Medulla oblongata (tissue), 1 donor: ENCODE measurements around the gene DDX23.
"Not testable (repeated sequence)": the region's sequence is repeated elsewhere in the genome, so short reads cannot be mapped to it uniquely, and the experiment has no call there.

Experiments
- DNase-seq: peaks from one replicate; pipeline ENCODE4 v3.0.0-alpha.2; 2015; ENCODE audit errors: extremely low spot score

Gene DDX23

DNA sequence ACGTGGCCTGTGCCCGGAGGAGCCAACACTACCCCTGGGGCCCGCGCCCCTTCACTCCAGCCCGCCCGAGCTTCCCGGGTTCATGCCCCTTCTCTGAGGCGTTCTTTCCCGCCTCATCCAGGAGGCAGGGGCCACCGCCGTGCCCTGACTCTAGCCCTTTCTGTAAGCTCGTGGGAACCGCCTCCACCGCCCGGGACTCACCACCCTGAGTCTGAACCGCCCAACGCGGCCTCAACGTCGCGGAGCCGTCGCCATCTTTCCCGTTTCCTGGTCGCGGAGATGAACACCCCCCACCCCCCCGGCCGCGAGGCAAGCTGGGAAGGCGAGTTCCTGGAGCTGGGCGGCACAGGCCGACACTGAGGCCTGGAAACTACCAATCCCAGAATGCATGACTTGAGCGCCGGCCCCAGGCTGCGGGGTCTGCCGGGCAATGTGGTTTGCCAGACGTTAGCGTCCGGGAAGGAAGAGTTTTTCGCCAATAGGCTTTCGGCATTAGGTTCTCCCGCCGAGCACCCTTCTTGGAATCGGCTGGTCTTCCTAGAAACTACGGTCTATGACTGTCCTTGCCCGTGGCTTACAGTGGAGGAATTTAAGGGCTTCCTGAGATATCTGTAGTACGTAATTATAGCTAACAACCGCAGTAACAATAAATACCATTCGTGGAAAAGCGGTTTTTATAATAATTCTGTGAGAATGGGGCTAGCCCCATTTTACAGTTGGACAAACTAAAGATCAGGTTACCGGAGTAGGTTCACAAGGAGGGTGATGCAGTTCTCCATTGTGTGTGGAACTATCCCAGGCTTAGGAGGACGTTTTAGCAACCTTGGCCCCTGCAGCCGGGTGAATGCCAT, at the start of gene DDX23:
TSS of gene DDX23 (minus strand) at position 281 of the 851 bp plus-strand sequence. CDS start 6,381 bp downstream, outside the sequence.
- peak; percentile 98 for DNase-seq

- DNase-seq: no peak
Measured at GRCh38 chr12:48901278-48901677, 49.3 kb upstream of the DDX23 start.

DNA sequence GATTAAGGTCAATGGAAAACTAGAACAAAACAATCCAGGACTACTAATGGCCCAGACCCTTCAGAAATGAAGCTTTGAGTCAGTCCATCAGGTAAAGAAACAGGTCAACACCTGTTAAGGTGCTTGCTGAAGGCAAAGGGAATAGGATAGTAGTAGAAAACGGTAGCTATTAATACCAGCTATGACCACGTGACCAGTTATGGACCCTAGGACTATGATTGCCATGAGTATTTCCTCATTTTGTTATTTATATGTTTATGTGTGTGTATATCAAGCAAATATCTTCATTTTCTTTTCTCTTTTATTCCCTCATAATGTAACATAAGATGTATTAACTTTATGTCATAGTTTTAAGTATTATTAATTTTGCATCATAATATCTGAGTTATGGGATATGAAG, 47.7 kb upstream of the DDX23 start:
- no peak for DNase-seq

GRCh38 chr12:48894271-48894670, 42.3 kb upstream of the DDX23 start:
- DNase-seq: no peak

GRCh38 chr12:48890657-48891418, 38.9 kb upstream of the DDX23 start:
- DNase-seq: peak; percentile 87

GRCh38 chr12:48889679-48890078, 37.7 kb upstream of the DDX23 start:
- no peak for DNase-seq

DNA sequence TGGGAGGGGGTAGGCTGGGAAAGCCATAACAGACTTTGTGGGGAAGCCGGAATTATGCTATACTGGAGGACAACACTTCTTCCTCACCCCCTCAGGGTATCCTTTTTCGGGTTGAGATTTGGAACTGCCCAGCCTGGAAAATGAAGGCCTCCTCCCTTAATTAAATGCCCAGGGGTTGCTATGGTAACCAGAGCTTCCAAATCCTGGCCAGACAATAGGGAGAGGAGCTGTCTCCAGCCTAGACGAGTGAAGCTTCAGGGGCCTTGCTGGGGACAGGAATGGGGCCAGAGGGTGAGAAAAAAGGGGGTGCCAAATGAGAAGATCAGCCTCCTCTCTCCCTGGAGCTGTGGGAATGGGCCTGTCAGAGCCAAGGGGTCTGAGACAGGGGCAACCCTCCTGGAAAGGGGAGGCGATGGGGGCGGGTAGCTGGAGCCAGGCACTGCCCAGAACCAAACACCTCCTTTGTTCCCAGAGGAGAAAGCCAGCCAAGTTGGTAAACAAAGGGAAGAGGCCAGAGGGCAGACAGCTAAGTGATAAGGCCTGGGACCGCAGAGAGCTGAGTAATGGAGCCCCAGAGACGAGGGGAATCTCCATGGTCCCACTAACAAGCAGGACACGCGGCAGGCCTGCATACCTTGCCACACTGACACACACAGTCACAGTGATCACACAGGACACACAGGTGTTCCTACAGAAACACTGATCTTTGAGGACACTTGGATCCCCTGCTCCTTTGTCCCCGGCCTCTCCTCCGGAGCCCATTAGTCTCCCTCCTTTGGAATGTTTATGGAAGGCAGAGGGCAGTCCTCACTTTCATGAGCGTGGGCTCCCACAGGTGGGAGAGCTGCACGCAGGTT, 31.6 kb upstream of the DDX23 start:
- DNase-seq: no peak

DNA sequence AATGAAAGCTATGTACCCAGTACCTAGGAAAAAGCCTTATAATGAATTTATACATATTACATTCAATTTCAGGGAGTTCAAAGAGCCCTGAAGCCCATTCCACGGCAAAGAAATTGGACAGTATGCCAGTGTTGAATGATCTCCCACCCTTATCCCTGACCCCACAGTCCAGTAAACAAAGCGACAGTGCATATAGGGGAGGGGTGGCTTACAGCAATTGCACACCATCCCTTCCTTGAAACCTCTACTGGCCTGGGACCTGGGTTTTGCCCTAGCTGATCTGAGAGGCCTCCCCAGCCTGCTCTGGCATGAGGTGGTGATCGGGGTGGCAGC, 31.0 kb upstream of the DDX23 start:
- no peak for DNase-seq

- DNase-seq: no peak
Measured at GRCh38 chr12:48882315-48882687, 30.3 kb upstream of the DDX23 start.

DNA sequence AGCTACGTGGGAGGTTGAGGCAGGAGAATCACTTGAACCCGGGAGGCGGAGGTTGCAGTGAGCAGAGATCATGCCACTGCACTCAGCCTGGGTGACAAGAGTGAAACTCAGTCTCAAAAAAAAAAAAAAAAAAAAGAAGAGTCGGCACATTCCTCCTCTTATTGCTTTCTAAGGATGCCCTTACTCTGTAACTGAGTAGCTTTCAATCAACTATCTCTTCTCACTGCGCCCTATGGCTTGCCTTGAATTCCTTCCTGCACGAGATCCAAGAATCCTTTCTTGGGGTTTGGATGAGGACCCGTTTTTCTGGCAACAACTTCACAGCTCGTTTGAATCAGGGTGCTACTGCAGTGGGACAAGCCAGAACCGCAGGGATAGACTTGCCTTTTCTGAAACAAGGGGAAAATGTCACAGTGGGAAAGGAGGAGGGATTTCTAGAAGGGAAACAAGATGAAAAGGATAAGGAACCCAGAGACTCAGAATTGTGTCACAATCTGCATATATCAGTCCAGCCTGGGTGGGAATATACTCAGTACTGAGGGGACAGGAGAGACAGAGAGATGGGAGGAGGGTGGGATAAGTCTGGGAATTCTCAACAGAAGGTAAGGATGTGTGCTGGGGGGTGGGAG, 29.8 kb upstream of the DDX23 start:
- no peak for DNase-seq

DNA sequence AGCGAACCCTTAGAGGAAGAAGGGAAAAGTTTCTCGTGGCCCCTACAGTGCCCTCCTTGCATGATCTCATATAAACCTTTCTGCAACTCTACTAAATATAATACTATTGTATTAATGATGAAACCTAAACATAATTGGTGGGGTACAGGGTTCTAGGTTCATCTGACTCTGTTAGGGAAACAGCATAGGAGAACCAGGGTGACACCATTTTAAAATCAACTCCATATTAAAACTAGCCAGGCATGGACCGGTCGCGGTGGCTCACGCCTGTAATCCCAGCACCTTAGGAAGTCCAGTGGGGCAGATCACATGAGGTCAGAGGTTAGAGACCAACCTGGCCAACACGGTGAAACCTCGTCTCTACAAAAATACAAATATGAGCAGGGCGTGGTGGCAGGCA, 28.7 kb upstream of the DDX23 start:
- no peak for DNase-seq

GRCh38 chr12:48878548-48878947, 26.6 kb upstream of the DDX23 start:
- no peak for DNase-seq

GRCh38 chr12:48875944-48876515, 24.1 kb upstream of the DDX23 start:
- no peak for DNase-seq

GRCh38 chr12:48873534-48873933, 21.6 kb upstream of the DDX23 start:
- DNase-seq: not testable (repeated sequence)

DNA sequence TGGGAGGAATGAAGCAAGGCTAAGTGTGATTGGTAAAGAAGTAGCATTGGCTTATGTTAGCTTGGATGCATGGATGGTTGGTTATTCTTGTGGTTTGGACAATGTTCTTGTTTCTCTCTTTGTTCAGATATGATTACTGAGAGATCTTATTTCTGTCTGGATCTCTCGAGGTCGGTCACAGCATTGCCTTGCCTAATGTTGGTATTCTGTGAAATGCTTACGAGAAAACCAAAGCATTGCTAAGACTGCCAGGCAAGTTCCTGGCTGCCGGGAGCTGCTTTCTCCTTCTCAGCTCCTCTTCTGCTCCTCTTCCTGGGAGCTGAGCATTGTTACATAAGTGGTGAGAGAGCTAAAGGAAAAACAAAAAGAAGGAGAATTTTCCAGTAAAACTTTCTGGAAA, 21.1 kb upstream of the DDX23 start:
- peak; percentile 44 for DNase-seq

DNA sequence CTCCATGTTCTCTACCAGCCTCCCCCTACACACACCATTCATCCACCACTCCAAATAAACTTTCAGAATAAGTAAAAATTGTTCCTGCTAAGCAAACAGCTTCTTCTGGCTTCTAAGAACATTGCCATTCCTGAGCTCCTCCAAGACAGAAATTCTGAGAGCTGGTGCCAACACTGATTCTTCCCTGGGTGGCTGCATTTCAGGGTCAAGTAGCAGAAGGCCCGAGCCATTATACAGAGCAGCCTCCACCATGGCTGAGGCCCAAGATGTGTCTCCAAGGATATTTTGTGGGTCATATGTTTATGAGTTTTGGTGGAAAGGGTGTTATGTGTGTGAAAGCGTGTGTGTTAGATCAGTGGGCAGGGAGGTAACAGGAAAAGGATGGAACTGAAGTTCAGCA, 17.2 kb upstream of the DDX23 start:
- peak; percentile 49 for DNase-seq

DNA sequence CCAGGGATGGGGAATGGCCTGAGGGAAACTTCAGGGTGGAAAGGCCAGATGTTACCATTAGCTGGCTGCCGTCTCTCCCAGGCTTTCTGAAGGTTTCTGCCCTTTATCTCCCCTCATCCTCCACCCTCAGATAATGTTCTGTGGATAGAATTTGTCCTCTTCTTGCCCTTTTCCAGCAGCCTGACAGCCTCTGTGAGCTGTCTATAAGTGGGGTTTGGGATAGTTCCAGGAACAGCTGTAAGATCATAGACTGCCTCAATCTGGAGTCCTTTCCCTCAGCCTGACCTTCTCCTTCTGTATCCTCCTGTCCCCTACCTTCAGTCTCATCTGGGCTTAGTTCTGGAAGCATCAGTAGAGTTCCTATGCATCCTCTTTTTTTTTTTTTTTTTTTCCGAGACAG, 16.5 kb upstream of the DDX23 start:
- no peak for DNase-seq

- no peak for DNase-seq
Measured at GRCh38 chr12:48866052-48866711, 14.2 kb upstream of the DDX23 start.

DNA sequence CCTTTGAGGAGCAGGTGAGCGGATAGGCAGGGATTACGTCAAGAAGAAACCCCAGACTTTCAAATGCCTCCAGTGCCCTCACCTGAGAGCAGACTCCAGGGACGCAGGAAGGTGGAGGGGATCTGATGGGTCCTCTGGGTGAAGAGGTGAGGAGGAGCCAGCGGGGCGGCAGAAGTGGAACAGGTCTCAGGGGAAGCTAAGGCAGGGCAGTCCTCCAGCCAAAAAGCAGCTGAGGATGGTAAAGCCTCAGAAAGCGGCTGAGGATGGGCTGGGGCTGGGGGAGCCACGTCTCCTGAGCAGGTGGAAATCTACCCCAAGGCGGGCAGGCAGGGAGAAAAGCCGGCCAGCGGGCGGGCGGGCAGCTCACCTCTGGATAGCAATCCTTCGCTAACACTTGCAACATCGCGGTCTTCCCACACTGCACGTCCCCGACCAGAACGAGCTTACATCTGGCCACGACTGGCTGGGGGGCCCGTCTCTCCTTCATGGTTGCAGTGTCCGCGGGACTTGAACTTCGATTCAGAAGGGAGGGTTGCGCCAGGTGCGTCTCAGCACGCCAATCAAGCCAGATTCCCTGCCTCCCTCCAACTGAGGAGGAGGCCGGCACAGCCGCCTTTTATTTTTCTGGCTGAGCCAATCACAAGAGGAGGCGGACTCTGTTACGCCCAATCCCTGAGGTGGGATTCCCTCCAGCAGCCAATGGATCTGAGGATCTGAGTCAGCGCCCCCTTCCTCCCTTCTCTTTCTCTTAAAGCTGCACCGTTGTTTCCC, 13.5 kb upstream of the DDX23 start, which contains the start of gene RND1:
TSS of gene RND1 (minus strand) at position 590 of the 771 bp plus-strand sequence. CDS start at position 487, 103 bp downstream.
- peak; percentile 97 for DNase-seq

GRCh38 chr12:48863291-48863690, 11.3 kb upstream of the DDX23 start:
- DNase-seq: no peak
